HepG2 (cell line): ENCODE measurements around the gene SULT1C4. TPM values are rescaled to one million over a fixed set of nuclear protein-coding genes. Genes with fewer than 3 reads are reported as not detected.

Experiments used
- FOXK2 ChIP-seq: fragments of 450-650 bp; IDR thresholded peaks from 2 replicates; pipeline ENCODE4 v1.6.1; 2016
- HNF4G ChIP-seq, 2 experiments: sonication (generic) in 1 of 2; formaldehyde crosslinking in 1 of 2; IDR thresholded peaks; 2 replicates each; pipeline versions ENCODE4 v1.4.0 to v1.6.1; 2011 to 2020; ENCODE audit warnings: borderline replicate concordance in 2 of 2, low read depth in 2 of 2, mild to moderate bottlenecking in 2 of 2, low read length in 1 of 2, missing genetic modification reagents in 1 of 2, moderate library complexity in 1 of 2
- MIXL1 ChIP-seq: IDR thresholded peaks from 2 replicates; pipeline ENCODE4 v1.6.1; 2016
- SRSF1 ChIP-seq: fragments of 200-400 bp; formaldehyde crosslinking; optimal IDR thresholded peaks from 2 replicates; pipeline ENCODE3; 2017; ENCODE audit warnings: mild to moderate bottlenecking, low read depth, low read length, moderate library complexity
- ZBTB38 ChIP-seq: sonication (generic); formaldehyde crosslinking; IDR thresholded peaks from 2 replicates; pipeline ENCODE4 v1.5.1; 2020; ENCODE audit warnings: mild to moderate bottlenecking, missing genetic modification reagents
- ZSCAN20 ChIP-seq: sonication (generic); formaldehyde crosslinking; IDR thresholded peaks from 2 replicates; pipeline ENCODE4 v1.4.0; 2020; ENCODE audit warnings: missing genetic modification reagents, mild to moderate bottlenecking, borderline replicate concordance
- polyA plus RNA-seq, 8 experiments: library from polyadenylated mRNA; depleted of rRNA in 3 of 8; stranded (reverse) in 7 of 8; unstranded in 1 of 8; fragments of >200 nt; fragmentation: Illumina TruSeq in 4 of 8; extraction: Trizol in 4 of 8; gene quantifications; 2 replicates each; pipeline versions ENCODE4 v1.2.1 to v1.2.3, GENCODE V29; 2011 to 2016; ENCODE audit warnings: low read depth in 4 of 8, missing spikeins in 1 of 8, mixed read lengths in 1 of 8; ENCODE audit not compliant: insufficient read depth in 1 of 8
- total RNA-seq, 5 experiments: library from RNA; depleted of rRNA; stranded (reverse); fragments of >200 nt; fragmentation: Illumina TruSeq; extraction: Trizol; gene quantifications; 2 replicates each; pipeline ENCODE4 v1.2.3, GENCODE V29; 2016; ENCODE audit warnings: low read depth in 1 of 5
- TF ChIP-seq, protein P1 (sequence below): IDR thresholded peaks from 2 replicates; pipeline ENCODE4 v1.6.1; 2016; ENCODE audit warnings: missing genetic modification reagents, missing compliant biosample characterization
- TF ChIP-seq, protein P2 (sequence below): sonication (generic); formaldehyde crosslinking; IDR thresholded peaks from 2 replicates; pipeline ENCODE4 v1.4.0; 2020; ENCODE audit warnings: mild to moderate bottlenecking, missing genetic modification reagents

SULT1C4 gene
- total and polyA plus RNA-seq, 2 of the 13 experiments (the other 11 are each of a cell fraction or from before 2014, with no cell fraction given) = 1.3 to 8.6 TPM

DNA sequence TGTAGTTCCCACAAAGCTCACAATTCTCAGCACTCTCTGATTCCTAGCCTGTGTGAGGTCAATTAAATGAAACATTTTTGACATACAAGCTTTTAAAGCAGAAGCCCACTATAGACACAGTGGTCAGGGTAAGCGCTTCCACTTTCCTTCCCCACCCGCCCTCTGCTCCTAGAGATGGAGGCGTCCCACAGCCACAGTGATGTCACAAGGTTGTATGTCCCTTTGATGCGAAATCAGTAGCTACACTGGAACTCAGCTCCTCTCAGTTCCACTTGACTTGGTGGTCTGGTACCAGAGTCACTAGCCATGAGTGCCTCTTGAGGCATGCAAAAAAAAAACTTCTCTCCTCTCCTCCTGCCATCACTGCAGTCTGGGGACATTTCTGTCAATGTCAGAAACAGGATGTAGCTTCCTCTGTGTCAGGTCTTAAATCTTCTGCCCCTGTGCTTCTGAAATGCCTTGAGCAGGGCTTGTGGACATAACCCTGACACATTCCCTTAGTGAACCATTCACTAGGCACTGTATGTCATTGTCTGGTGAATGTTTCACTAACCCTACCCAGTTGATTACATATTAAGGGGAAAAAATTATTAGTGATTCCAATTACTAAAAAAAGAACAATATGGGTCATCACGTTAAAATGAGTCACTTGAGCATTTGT lies 7.8 kb downstream of the SULT1C4 start (continued):
- TF ChIP-seq HNF4G (IDR thresholded peaks at IDR 0.05; ENCODE audit: borderline replicate concordance, low read depth, low read length) = no peak
- TF ChIP-seq HNF4G (CRISPR knock-in tag; IDR thresholded peaks at IDR 0.05; ENCODE audit: borderline replicate concordance, low read depth) = no peak
- TF ChIP-seq ZSCAN20 (CRISPR knock-in tag) = no peak
- TF ChIP-seq SRSF1 = no peak
- TF ChIP-seq MIXL1 (CRISPR knock-in tag) = peak; percentile 68; the same call in 1 of the 2 replicates
- 0 out of 2 replicates have a peak, but pooled peaks have one; percentile 31 for TF ChIP-seq ZBTB38 (CRISPR knock-in tag)
- TF ChIP-seq, protein P1, sequence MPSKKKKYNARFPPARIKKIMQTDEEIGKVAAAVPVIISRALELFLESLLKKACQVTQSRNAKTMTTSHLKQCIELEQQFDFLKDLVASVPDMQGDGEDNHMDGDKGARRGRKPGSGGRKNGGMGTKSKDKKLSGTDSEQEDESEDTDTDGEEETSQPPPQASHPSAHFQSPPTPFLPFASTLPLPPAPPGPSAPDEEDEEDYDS = no peak; the same call in 1 of the 2 replicates
- TF ChIP-seq, protein P2, sequence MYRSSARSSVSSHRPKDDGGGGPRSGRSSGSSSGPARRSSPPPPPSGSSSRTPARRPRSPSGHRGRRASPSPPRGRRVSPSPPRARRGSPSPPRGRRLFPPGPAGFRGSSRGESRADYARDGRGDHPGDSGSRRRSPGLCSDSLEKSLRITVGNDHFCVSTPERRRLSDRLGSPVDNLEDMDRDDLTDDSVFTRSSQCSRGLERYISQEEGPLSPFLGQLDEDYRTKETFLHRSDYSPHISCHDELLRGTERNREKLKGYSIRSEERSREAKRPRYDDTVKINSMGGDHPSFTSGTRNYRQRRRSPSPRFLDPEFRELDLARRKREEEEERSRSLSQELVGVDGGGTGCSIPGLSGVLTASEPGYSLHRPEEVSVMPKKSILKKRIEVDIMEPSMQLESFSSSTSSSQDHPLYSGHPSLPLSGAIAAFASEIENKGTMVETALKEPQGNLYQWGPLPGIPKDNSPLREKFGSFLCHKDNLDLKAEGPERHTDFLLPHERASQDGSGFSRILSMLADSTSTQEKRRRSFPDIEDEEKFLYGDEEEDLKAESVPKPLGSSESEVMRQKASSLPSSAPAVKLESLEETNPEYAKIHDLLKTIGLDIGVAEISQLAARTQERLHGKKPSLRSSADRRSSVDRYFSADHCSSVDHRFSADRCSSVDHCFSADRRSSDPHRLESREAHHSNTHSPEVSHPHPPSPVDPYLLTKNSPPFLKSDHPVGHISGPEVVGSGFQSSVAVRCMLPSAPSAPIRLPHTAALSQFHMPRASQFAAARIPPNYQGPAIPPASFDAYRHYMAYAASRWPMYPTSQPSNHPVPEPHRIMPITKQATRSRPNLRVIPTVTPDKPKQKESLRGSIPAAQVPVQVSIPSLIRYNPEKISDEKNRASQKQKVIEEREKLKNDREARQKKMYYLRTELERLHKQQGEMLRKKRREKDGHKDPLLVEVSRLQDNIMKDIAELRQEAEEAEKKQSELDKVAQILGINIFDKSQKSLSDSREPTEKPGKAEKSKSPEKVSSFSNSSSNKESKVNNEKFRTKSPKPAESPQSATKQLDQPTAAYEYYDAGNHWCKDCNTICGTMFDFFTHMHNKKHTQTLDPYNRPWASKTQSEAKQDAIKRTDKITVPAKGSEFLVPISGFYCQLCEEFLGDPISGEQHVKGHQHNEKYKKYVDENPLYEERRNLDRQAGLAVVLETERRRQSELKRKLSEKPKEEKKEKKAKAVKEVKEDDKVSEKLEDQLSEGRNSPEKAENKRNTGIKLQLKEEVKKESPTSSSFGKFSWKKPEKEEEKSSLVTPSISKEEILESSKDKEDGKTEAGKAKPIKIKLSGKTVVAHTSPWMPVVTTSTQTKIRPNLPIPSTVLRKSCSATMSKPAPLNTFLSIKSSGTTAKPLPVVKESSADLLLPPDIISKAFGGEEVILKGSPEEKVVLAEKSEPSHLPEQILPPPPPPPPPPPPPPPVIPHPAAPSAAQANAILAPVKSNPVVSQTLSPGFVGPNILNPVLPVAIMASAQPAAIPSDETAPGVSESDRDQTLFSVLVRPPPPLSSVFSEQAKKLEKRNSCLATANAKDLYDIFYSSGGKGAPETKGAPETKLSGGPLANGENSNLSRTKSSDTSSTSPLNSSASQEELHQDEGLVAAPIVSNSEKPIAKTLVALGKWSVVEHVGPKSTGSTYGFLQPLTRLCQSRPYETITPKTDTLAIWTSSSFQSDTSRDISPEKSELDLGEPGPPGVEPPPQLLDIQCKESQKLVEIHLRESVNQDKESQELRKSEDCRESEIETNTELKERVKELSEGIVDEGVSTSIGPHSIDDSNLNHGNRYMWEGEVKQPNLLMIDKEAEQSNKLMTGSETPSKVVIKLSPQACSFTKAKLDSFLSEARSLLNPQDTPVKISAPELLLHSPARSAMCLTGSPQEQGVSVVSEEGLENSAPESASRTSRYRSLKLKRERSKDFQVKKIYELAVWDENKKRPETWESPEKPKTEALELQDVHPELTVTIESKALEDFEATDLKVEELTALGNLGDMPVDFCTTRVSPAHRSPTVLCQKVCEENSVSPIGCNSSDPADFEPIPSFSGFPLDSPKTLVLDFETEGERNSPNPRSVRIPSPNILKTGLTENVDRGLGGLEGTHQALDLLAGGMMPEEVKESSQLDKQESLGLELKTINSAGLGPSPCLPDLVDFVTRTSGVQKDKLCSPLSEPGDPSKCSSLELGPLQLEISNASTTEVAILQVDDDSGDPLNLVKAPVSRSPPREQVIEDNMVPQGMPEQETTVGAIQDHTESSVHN (CRISPR knock-in tag) = no peak
- no peak for TF ChIP-seq FOXK2
